ENCODE data around the gene PCGF3.
"Not testable (repeated sequence)": the region's sequence is repeated elsewhere in the genome, so short reads cannot be mapped to it uniquely, and the experiment has no call there.

Gene PCGF3

GRCh38 chr4:759810-760209 is 54.2 kb downstream of the PCGF3 start:
- DNase-seq (ENCODE audit: extremely low read depth in 1 of 2, low read depth in 1 of 2) = not testable (repeated sequence)

DNA sequence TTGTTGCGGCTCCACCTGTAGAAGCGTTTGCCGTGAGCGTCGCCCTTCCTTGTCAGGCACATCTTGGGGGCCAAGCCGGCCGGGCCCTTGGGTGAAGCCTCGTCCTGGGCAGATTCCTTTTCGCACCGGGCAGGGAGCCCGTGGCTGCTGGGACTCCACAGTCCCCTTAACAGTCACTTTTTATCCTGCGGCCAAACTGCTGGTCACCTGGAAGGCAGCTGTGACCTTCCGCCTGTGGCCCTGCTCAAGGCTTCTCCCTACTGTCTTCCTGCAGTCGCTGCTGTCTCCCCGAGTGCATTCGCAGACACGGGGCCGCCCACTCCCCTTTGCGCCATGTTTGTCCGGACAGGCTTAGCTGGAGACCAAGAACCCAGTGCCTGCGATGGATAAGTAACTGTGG is 55.0 kb downstream of the PCGF3 start:
- DNase-seq (ENCODE audit: extremely low read depth in 1 of 2, low read depth in 1 of 2) = no peak

DNA sequence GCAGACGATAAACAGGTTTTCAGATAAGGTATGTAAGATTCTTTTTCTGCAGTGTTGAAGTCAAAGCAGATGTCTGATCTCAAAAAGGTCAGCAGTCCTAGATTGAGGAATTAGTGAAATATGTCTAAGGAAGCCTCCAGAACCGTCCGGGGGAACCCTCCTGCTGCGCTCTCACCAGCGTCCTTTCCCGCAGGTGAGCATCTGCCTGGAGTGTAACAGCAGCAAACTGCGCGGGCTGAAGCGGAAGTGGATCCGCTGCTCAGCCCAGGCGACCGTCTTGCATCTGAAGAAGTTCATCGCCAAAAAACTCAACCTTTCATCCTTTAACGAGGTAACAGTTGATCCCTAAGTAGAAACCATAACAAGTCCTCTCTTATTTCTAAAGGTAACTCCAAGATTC is 55.5 kb downstream of the PCGF3 start:
- no peak for DNase-seq (ENCODE audit: extremely low read depth in 1 of 2, low read depth in 1 of 2)

GRCh38 chr4:761739-762138 is 56.1 kb downstream of the PCGF3 start:
- no peak for DNase-seq (ENCODE audit: extremely low read depth in 1 of 2, low read depth in 1 of 2)

DNA sequence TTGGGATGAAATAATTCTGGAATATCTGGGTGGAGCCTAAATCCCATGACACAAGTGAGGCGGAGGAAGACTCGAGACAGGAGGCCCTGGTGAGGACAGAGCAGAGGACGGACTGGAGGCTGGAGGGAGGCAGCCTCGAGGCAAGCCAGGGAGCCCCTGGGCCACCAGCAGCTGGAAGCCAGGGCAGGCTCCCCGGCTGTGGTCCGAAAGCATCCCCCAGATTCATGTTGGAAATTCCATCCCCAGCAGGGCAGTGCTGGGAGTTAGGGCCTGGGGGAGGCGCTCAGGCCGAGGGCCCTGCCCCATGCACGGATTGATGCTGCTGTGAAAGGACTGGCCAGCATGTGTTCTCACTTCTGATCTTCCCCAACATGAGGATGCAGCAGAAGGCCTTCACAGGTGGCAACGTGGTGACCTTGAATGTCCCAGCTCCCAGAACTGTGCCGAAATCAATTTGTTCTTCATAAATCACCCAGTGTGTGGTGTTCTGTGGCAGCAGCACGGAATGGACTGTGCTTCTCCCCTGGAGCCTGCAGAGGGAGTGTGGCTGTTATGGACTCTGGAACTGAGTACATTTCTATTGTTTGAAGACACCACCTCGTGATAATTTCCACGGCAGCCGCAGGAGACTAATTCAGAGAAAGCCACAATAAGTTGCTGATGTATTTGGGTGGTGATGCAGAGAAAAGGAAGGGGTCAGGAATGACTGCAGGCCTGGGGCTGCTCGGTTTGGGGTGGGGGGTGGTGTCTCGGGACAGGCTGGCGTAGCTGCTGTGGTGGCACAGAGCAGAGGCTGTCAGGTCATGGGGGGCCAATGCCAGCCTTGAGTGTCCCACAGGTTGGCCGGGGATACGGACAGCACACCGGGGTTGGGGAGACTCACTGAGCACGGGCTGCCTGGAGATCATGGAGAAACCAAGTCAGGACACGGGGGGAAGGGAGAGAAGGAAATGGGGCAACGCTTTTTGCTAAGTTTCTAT is 56.9 kb downstream of the PCGF3 start:
- DNase-seq (ENCODE audit: extremely low read depth in 1 of 2, low read depth in 1 of 2) = no peak

- no peak for DNase-seq (ENCODE audit: extremely low read depth in 1 of 2, low read depth in 1 of 2)
Observed at GRCh38 chr4:763191-763810, 57.7 kb downstream of the PCGF3 start.

GRCh38 chr4:763922-764321 is 58.3 kb downstream of the PCGF3 start:
- no peak for DNase-seq (ENCODE audit: extremely low read depth in 1 of 2, low read depth in 1 of 2)

DNA sequence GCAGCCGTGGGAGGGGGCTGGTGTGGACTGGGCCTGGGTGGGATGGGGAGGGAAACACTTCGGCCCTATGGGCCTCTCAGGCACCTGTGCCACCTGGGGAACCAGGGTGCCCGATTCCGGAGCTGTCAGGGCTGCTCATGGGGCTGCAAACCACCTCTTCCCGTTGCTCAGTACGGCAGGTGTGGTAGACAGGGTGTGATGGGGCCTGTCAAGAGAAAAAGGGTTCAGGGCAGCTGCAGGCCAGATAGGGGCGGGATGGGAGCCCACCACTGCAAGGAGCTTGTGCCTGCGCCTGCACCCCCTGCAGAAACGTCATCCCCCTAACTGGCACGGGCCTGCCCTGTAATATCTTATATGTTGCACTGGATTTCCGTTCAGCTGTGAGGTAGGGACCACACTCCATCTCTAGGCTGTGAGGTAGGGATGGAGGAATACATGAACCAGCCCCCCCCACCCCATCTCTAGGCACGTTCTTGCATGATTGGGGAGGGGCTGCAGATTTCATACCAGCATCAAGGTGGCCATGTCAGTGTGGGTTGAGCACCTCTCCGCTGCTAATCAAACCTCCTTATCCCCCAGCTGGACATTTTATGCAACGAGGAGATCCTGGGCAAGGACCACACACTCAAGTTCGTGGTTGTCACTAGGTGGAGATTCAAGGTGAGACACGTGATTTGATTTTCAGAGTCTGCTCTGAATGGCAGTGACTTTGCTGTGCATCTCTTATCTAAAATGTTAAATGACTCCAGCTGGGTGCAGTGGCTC is 59.0 kb downstream of the PCGF3 start:
- no peak for DNase-seq (ENCODE audit: extremely low read depth in 1 of 2, low read depth in 1 of 2)

DNA sequence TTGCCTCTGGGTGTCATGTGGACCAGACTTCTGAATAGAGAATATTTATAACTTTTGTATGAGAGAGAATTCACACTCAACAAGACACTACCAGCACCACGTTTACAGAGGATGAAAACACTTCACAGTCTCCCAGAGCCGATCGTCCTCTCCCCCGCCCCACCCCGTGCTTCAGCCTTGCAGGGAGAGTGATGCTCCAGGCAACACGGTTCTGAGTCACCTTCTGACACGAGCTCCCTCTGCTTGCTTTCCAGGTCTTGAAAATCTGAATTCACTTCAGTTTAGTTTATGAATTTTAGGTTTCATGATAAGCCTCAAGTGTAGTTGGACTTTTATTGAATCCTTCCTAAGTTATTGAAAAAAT is 60.5 kb downstream of the PCGF3 start:
- no peak for DNase-seq (ENCODE audit: extremely low read depth in 1 of 2, low read depth in 1 of 2)

DNA sequence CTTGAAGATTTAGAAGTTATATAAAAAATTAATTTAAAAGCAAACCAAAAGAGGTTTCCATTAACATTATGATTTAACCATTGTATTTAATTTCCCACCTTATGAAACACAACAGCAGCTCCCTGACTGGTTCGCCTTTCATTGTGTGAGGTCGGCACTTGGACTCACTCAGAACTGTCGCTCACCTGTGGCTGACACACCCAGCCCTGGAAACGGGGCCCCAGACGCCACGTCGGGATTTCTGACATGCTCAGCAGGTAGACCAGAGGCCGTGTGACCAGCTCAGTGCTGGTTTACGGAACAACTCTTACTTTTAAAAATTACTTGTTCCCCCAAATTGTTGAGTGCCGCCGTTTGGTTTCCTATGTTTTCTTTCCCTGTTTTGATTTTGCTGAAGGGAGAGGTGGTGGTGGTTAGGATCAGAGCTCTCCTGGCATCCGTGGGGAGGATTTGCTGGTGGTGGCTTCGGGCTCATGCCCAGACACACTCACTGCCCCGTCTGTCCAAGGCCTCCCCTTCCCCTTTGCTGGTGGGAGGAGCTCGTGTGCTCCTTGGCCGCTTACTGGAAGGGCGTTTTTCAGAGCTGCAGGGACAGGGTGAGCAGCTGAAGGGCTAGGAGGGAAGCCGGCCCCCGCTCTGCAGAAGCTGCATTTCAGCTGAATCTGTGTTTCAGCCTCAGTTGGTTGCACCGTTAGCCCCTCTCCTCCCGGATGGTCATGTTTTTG is 61.1 kb downstream of the PCGF3 start:
- no peak for DNase-seq (ENCODE audit: extremely low read depth in 1 of 2, low read depth in 1 of 2)

GRCh38 chr4:768076-768475 is 62.4 kb downstream of the PCGF3 start:
- DNase-seq (ENCODE audit: extremely low read depth in 1 of 2, low read depth in 1 of 2) = no peak

DNA sequence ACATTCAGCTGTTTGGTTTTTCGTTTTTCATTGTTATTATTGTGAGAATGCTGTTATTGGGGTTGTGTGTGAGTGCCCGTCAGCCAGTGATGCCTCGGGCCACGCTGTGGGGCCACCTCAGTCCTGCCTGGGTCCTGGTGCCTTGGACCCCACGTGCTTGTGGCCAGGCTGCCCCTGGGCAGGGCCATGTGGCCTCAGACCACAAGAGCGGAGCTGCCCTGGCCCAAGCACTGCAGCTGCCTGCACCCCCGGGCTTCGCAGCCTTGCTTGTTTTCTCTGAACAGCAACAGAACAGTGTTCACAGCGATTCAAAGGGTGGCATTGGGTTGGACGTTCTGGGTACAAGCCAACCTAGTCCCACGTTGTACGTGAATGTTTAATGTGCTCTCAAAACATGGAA is 63.4 kb downstream of the PCGF3 start:
- no peak for DNase-seq (ENCODE audit: extremely low read depth in 1 of 2, low read depth in 1 of 2)

GRCh38 chr4:769511-769910 is 63.9 kb downstream of the PCGF3 start:
- DNase-seq (ENCODE audit: extremely low read depth in 1 of 2, low read depth in 1 of 2) = no peak

- no peak for DNase-seq (ENCODE audit: extremely low read depth in 1 of 2, low read depth in 1 of 2)
Observed at GRCh38 chr4:770022-770421, 64.4 kb downstream of the PCGF3 start.

DNA sequence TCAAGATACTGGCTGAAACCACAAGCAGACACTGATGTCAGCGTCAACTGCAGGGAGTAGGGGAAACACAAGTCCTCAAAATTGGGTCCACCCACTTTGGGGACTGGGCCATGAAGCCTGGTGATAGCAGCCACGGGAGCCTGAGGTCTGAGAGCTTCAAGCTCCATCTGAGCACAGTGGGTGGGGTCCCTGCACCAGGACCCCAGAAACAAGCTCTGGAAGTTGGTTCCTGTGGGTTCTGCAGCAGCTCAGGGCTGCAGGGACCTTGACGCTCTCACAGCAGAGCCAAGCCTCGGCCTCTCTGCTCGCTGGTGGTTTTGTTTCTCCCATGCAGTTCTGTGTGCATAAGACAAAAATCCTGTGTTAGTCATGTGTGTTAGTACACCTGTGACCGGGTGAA is 65.8 kb downstream of the PCGF3 start:
- DNase-seq (ENCODE audit: extremely low read depth in 1 of 2, low read depth in 1 of 2) = no peak

GRCh38 chr4:772118-772517 is 66.5 kb downstream of the PCGF3 start:
- DNase-seq (ENCODE audit: extremely low read depth in 1 of 2, low read depth in 1 of 2) = no peak

DNA sequence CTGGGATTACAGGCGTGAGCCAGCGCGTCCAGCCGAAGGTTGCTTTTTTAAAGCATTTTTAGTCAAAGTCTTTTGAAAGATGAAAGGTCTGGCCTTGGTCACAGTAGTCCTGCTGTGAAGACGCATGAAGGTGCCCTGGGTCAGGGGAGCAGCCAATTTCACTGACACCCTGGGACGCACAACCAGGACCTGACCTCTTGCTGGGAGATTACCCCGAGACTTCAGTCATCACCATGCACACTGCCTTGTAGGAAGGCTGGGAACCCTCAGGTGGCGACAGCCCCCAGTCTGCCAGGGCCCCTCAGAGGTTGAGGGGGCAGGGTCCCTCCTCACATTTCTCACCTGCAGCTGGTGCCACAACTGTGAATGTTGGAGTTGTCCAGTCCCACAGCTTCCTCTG is 67.1 kb downstream of the PCGF3 start:
- DNase-seq (ENCODE audit: extremely low read depth in 1 of 2, low read depth in 1 of 2) = no peak

- no peak for DNase-seq (ENCODE audit: extremely low read depth in 1 of 2, low read depth in 1 of 2)
Observed at GRCh38 chr4:773214-773613, 67.6 kb downstream of the PCGF3 start.

DNA sequence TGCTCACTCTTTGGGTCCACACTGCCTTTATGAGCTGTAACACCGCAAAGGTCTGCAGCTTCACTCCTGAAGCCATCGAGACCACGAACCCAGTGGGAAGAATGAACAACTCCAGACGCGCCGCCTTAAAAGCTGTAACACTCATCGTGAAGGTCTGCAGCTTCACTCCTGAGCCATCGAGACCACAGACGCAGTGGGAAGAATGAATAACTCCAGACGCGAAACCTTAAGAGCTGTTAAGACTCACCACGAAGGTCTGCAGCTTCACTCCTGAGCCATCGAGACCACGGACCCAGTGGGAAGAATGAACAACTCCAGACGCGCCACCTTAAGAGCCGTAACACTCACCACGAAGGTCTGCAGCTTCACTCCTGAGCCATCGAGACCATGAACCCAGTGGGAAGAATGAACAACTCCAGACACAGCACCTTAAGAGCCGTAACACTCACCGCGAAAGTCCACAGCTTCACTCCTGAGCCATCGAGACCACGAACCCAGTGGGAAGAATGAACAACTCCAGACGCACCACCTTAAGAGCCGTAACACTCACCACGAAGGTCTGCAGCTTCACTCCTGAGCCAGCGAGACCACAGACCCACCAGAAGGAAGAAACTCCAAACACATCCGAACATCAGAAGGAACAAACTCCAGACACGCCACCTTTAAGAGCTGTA is 68.9 kb downstream of the PCGF3 start:
- not testable (repeated sequence) for DNase-seq (ENCODE audit: extremely low read depth in 1 of 2, low read depth in 1 of 2)

- DNase-seq (ENCODE audit: extremely low read depth in 1 of 2, low read depth in 1 of 2) = not testable (repeated sequence)
Observed at GRCh38 chr4:775485-775884, 69.9 kb downstream of the PCGF3 start.
